Measurements from ENCODE around the gene RAB40C.

The RAB40C gene

GRCh38 chr16:621526-622105 is 31.8 kb downstream of the RAB40C start:
- Histone ChIP-seq H3K27me3 (ENCODE audit: control insufficient read depth, insufficient read depth, low read length) (no peaks in the 10 kb centered on the region), H3K4me1 (ENCODE audit: control insufficient read depth, insufficient read depth, low read length) (peaks cover 19% of the 10 kb centered on the region), H3K9me3 (ENCODE audit: control insufficient read depth, low read length) (no peaks in the 10 kb centered on the region), H3K9ac (ENCODE audit: low read length) (no peak overlapping the region), H3K4me3 (ENCODE audit: low read length) (no peak overlapping the region), H3K36me3 (ENCODE audit: control insufficient read depth, insufficient read depth, low read length) (peaks cover 10% of the 10 kb centered on the region)

- Histone ChIP-seq H3K9me3 (ENCODE audit: control insufficient read depth, low read length) (no peaks in the 10 kb centered on the region), H3K4me3 (ENCODE audit: low read length) (no peak overlapping the region), H3K27me3 (ENCODE audit: control insufficient read depth, insufficient read depth, low read length) (no peaks in the 10 kb centered on the region), H3K4me1 (ENCODE audit: control insufficient read depth, insufficient read depth, low read length) (peaks cover 20% of the 10 kb centered on the region), H3K9ac (ENCODE audit: low read length) (no peak overlapping the region), H3K36me3 (ENCODE audit: control insufficient read depth, insufficient read depth, low read length) (peaks cover 10% of the 10 kb centered on the region)
These were observed 33.0 kb downstream of the RAB40C start for GRCh38 chr16:622920-623280.

- Histone ChIP-seq H3K9me3 (ENCODE audit: control insufficient read depth, low read length) (no peaks in the 10 kb centered on the region), H3K9ac (ENCODE audit: low read length) (no peak overlapping the region), H3K4me1 (ENCODE audit: control insufficient read depth, insufficient read depth, low read length) (peaks cover 20% of the 10 kb centered on the region), H3K27me3 (ENCODE audit: control insufficient read depth, insufficient read depth, low read length) (no peaks in the 10 kb centered on the region), H3K36me3 (ENCODE audit: control insufficient read depth, insufficient read depth, low read length) (peaks cover 10% of the 10 kb centered on the region), H3K4me3 (ENCODE audit: low read length) (no peak overlapping the region)
These were observed 34.7 kb downstream of the RAB40C start for GRCh38 chr16:624526-625070.

GRCh38 chr16:625117-625976 is 35.5 kb downstream of the RAB40C start:
- H3K9ac ChIP-seq (ENCODE audit: low read length) = no peak overlapping the region

GRCh38 chr16:625977-626765 is 36.3 kb downstream of the RAB40C start:
- H3K9me3 ChIP-seq (ENCODE audit: control insufficient read depth, low read length) = no peaks in the 10 kb centered on the region
- peaks cover 10% of the 10 kb centered on the region for H3K36me3 ChIP-seq (ENCODE audit: control insufficient read depth, insufficient read depth, low read length)
- H3K27me3 ChIP-seq (ENCODE audit: control insufficient read depth, insufficient read depth, low read length) = no peaks in the 10 kb centered on the region
- no peak overlapping the region for H3K4me3 ChIP-seq (ENCODE audit: low read length)
- H3K4me1 ChIP-seq (ENCODE audit: control insufficient read depth, insufficient read depth, low read length) = peaks cover 34% of the 10 kb centered on the region
- H3K9ac ChIP-seq (ENCODE audit: low read length) = no peak overlapping the region

More at GRCh38 chr16:625117-625976, 35.5 kb downstream of the RAB40C start:
- H3K4me3 ChIP-seq (ENCODE audit: low read length) = no peak overlapping the region
- peaks cover 10% of the 10 kb centered on the region for H3K36me3 ChIP-seq (ENCODE audit: control insufficient read depth, insufficient read depth, low read length)
- H3K4me1 ChIP-seq (ENCODE audit: control insufficient read depth, insufficient read depth, low read length) = peaks cover 25% of the 10 kb centered on the region
- H3K9me3 ChIP-seq (ENCODE audit: control insufficient read depth, low read length) = no peaks in the 10 kb centered on the region
- H3K27me3 ChIP-seq (ENCODE audit: control insufficient read depth, insufficient read depth, low read length) = no peaks in the 10 kb centered on the region

- Histone ChIP-seq H3K9me3 (ENCODE audit: control insufficient read depth, low read length) (no peaks in the 10 kb centered on the region), H3K4me3 (ENCODE audit: low read length) (no peak overlapping the region), H3K9ac (ENCODE audit: low read length) (no peak overlapping the region), H3K4me1 (ENCODE audit: control insufficient read depth, insufficient read depth, low read length) (peaks cover 29% of the 10 kb centered on the region), H3K27me3 (ENCODE audit: control insufficient read depth, insufficient read depth, low read length) (no peaks in the 10 kb centered on the region), H3K36me3 (ENCODE audit: control insufficient read depth, insufficient read depth, low read length) (peaks cover 10% of the 10 kb centered on the region)
These were observed 37.1 kb downstream of the RAB40C start for GRCh38 chr16:626787-627453.

GRCh38 chr16:627454-628239 is 37.8 kb downstream of the RAB40C start:
- H3K9ac ChIP-seq (ENCODE audit: low read length) = no peak overlapping the region
- H3K9me3 ChIP-seq (ENCODE audit: control insufficient read depth, low read length) = no peaks in the 10 kb centered on the region
- H3K4me3 ChIP-seq (ENCODE audit: low read length) = no peak overlapping the region
- H3K4me1 ChIP-seq (ENCODE audit: control insufficient read depth, insufficient read depth, low read length) = peaks cover 24% of the 10 kb centered on the region
- peaks cover 10% of the 10 kb centered on the region for H3K36me3 ChIP-seq (ENCODE audit: control insufficient read depth, insufficient read depth, low read length)
- H3K27me3 ChIP-seq (ENCODE audit: control insufficient read depth, insufficient read depth, low read length) = no peaks in the 10 kb centered on the region

- Histone ChIP-seq H3K27me3 (ENCODE audit: control insufficient read depth, insufficient read depth, low read length) (no peaks in the 10 kb centered on the region), H3K4me1 (ENCODE audit: control insufficient read depth, insufficient read depth, low read length) (peaks cover 24% of the 10 kb centered on the region), H3K4me3 (ENCODE audit: low read length) (no peak overlapping the region), H3K9ac (ENCODE audit: low read length) (no peak overlapping the region), H3K9me3 (ENCODE audit: control insufficient read depth, low read length) (no peaks in the 10 kb centered on the region), H3K36me3 (ENCODE audit: control insufficient read depth, insufficient read depth, low read length) (peaks cover 10% of the 10 kb centered on the region)
These were observed 38.6 kb downstream of the RAB40C start for GRCh38 chr16:628321-629061.

- no peak overlapping the region for H3K9ac ChIP-seq (ENCODE audit: low read length)
- H3K4me1 ChIP-seq (ENCODE audit: control insufficient read depth, insufficient read depth, low read length) = peaks cover 24% of the 10 kb centered on the region
- no peaks in the 10 kb centered on the region for H3K9me3 ChIP-seq (ENCODE audit: control insufficient read depth, low read length)
- H3K36me3 ChIP-seq (ENCODE audit: control insufficient read depth, insufficient read depth, low read length) = peaks cover 10% of the 10 kb centered on the region
- H3K4me3 ChIP-seq (ENCODE audit: low read length) = no peak overlapping the region
- H3K27me3 ChIP-seq (ENCODE audit: control insufficient read depth, insufficient read depth, low read length) = no peaks in the 10 kb centered on the region
These were observed 39.4 kb downstream of the RAB40C start for GRCh38 chr16:629185-629832.

- peaks cover 10% of the 10 kb centered on the region for H3K36me3 ChIP-seq (ENCODE audit: control insufficient read depth, insufficient read depth, low read length)
These were observed 40.0 kb downstream of the RAB40C start for GRCh38 chr16:629833-630248.

More at GRCh38 chr16:629833-630248, 40.0 kb downstream of the RAB40C start:
- Histone ChIP-seq H3K4me1 (ENCODE audit: control insufficient read depth, insufficient read depth, low read length) (peaks cover 24% of the 10 kb centered on the region), H3K9me3 (ENCODE audit: control insufficient read depth, low read length) (no peaks in the 10 kb centered on the region), H3K4me3 (ENCODE audit: low read length) (no peak overlapping the region), H3K9ac (ENCODE audit: low read length) (no peak overlapping the region), H3K27me3 (ENCODE audit: control insufficient read depth, insufficient read depth, low read length) (no peaks in the 10 kb centered on the region)
